Left ventricle myocardium inferior (tissue), 1 donor: Measurements from ENCODE around the gene MTCH2. TPM values are rescaled to one million over a fixed set of nuclear protein-coding genes. Genes with fewer than 3 reads are reported as not detected.
"Not testable (repeated sequence)": the region's sequence is repeated elsewhere in the genome, so short reads cannot be mapped to it uniquely, and the experiment has no call there.

Experiments used
- DNase-seq: peaks from one replicate; pipeline ENCODE4 v3.0.0-alpha.2; 2020
- H3K27ac ChIP-seq: fragments of 200-600 bp; replicated peaks from 2 replicates; pipeline ENCODE4 v1.8.0; 2021
- H3K27me3 ChIP-seq: fragments of 200-600 bp; 2 replicates; pipeline ENCODE4 v1.8.0; 2021; ENCODE audit warnings: low read depth
- H3K36me3 ChIP-seq: fragments of 200-600 bp; 2 replicates; pipeline ENCODE4 v1.8.0; 2021
- H3K4me1 ChIP-seq: fragments of 200-600 bp; 2 replicates; pipeline ENCODE4 v1.8.0; 2021
- H3K4me3 ChIP-seq: fragments of 200-600 bp; 2 replicates; pipeline ENCODE4 v1.8.0; 2021; ENCODE audit warnings: mild to moderate bottlenecking, moderate library complexity
- H3K9me3 ChIP-seq: fragments of 200-600 bp; replicated peaks from 2 replicates; pipeline ENCODE4 v1.8.0; 2021
- CTCF ChIP-seq: fragments of 200-600 bp; IDR thresholded peaks from 2 replicates; pipeline ENCODE4 v1.8.0; 2021; ENCODE audit warnings: antibody characterized with exemption, mild to moderate bottlenecking, borderline replicate concordance
- intact Hi-C: fragments of 100-400 bp; cut with micrococcal nuclease; formaldehyde crosslinking; loops from one replicate; pipeline ENCODE4 v1.11.0; 2022
- total RNA-seq: library from RNA; stranded (reverse); fragmentation: NEBNext Ultra II Directional; extraction: Animal tissue kit (Norgen Biotek cat#: 25700); gene quantifications from one replicate; pipeline ENCODE4 v1.2.1, GENCODE V29; 2021
- donor health status: DM: no; HTN: yes; CAD: no; lungs with severe emphysema.

Gene MTCH2
- total RNA-seq, 1 donor from 2014 or later = 93.7 TPM

GRCh38 chr11:47667135-47667534 lies 24.8 kb upstream of the MTCH2 start:
- Histone ChIP-seq H3K27me3 (no peaks in the 10 kb centered on the region), H3K4me1 (no peaks in the 10 kb centered on the region), H3K9me3 (no peaks in the 10 kb centered on the region), H3K4me3 (no peak overlapping the region), H3K27ac (no peak overlapping the region), H3K36me3 (no peaks in the 10 kb centered on the region)
- intact Hi-C loops = no loop called here
- DNase-seq = no peak
- no peak for TF ChIP-seq CTCF

- H3K27ac ChIP-seq, H3K27me3 ChIP-seq, H3K36me3 ChIP-seq, DNase-seq, intact Hi-C loops, H3K4me3 ChIP-seq, H3K9me3 ChIP-seq, H3K4me1 ChIP-seq: not testable (repeated sequence)
Observed at GRCh38 chr11:47664936-47665335, 22.6 kb upstream of the MTCH2 start.

GRCh38 chr11:47661245-47661644 lies 18.9 kb upstream of the MTCH2 start:
- DNase-seq = no peak
- Histone ChIP-seq H3K27ac (no peak overlapping the region), H3K4me1 (no peaks in the 10 kb centered on the region), H3K27me3 (no peaks in the 10 kb centered on the region), H3K36me3 (no peaks in the 10 kb centered on the region), H3K4me3 (no peak overlapping the region), H3K9me3 (no peaks in the 10 kb centered on the region)
- no peak for TF ChIP-seq CTCF
- intact Hi-C loops = no loop called here

- DNase-seq = no peak
- no peak overlapping the region for H3K27ac ChIP-seq
- no peak for TF ChIP-seq CTCF
- H3K27me3 ChIP-seq = no peaks in the 10 kb centered on the region
- no peaks in the 10 kb centered on the region for H3K4me1 ChIP-seq
- no peaks in the 10 kb centered on the region for H3K36me3 ChIP-seq
- H3K4me3 ChIP-seq = no peak overlapping the region
- H3K9me3 ChIP-seq = no peaks in the 10 kb centered on the region
- intact Hi-C loops = no loop called here
Observed at GRCh38 chr11:47659276-47659675, 16.9 kb upstream of the MTCH2 start.

- DNase-seq = no peak
- intact Hi-C loops = no loop called here
- H3K27ac ChIP-seq = no peak overlapping the region
Observed at GRCh38 chr11:47656260-47656885, 14.0 kb upstream of the MTCH2 start.

More at GRCh38 chr11:47656260-47656885, 14.0 kb upstream of the MTCH2 start:
- no peak for TF ChIP-seq CTCF
- H3K4me3 ChIP-seq = no peak overlapping the region
- H3K36me3 ChIP-seq = no peaks in the 10 kb centered on the region
- no peaks in the 10 kb centered on the region for H3K27me3 ChIP-seq
- peaks cover 11% of the 10 kb centered on the region for H3K9me3 ChIP-seq
- no peaks in the 10 kb centered on the region for H3K4me1 ChIP-seq
